Measurements from ENCODE around the gene MYH11.

GRCh38 chr16:15770512-15770911 is 86.3 kb downstream of the MYH11 start:
- TF ChIP-seq CTCF (conservative IDR thresholded peaks at IDR 0.05 in 1 of 2, IDR thresholded peaks at IDR 0.05 in 1 of 2; ENCODE audit: low read depth in 1 of 2, low read length in 2 of 2) (no peak), EZH2 (IDR thresholded peaks at IDR 0.05; ENCODE audit: low read length, missing control alignments) (no peak)

Measured in fibroblast of lung (primary cell).